Activated CD4-positive, alpha-beta T cell treated with anti-CD3 and anti-CD28 coated beads, Interleukin-2, amount 10 ng/mL, durations not matched to agents 24 days and 14 days (primary cell): ENCODE measurements around the gene GABBR2. TPM values are rescaled to one million over a fixed set of nuclear protein-coding genes. Genes with fewer than 3 reads are reported as not detected.

Experiments used
- DNase-seq: peaks from one replicate; pipeline ENCODE4 v3.0.0; 2022
- H3K27ac Mint-ChIP-seq: one replicate; pipeline ENCODE4 v1.8.0; 2022; ENCODE audit warnings: mild to moderate bottlenecking, mixed read lengths
- H3K27me3 Mint-ChIP-seq: one replicate; pipeline ENCODE4 v1.8.0; 2022; ENCODE audit warnings: mixed read lengths
- H3K36me3 Mint-ChIP-seq: one replicate; pipeline ENCODE4 v1.8.0; 2022; ENCODE audit warnings: low read depth, mild to moderate bottlenecking, mixed read lengths
- H3K4me1 Mint-ChIP-seq: one replicate; pipeline ENCODE4 v1.8.0; 2021; ENCODE audit warnings: mixed read lengths
- H3K4me3 Mint-ChIP-seq: one replicate; pipeline ENCODE4 v1.8.0; 2022; ENCODE audit warnings: mild to moderate bottlenecking, moderate library complexity, mixed read lengths
- H3K9me3 Mint-ChIP-seq: one replicate; pipeline ENCODE4 v1.8.0; 2021; ENCODE audit warnings: mixed read lengths
- intact Hi-C: fragments of 100-400 bp; cut with micrococcal nuclease; formaldehyde crosslinking; loops from one replicate; pipeline ENCODE4 v1.15.1; 2023
- total RNA-seq: library from RNA; stranded (reverse); gene quantifications from 2 replicates; pipeline ENCODE4 v1.2.3, GENCODE V29; 2022

GABBR2 gene
- total RNA-seq, 1 donor from 2014 or later, result not detected

DNA sequence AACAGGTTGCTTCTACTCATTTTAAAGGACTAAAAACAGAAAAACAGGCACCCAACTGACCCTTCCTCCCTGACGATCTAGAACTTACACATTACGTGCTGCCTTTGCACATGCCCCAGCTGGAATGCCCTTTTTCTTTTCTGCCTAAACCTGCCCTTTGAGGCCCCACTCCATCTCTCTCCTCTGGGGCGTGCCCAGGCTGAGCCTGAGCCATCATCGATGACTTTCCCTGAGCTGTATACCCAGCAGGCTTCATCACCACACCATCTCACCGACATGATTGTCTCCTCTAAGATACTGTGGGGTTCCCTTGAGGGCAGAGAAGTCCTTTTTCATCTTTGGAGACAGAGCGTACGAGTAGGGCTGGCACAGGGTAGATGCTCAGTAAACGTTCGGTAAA lies 24.1 kb upstream of the GABBR2 start:
- Mint-ChIP-seq H3K36me3 (no peaks in the 10 kb centered on the region), H3K27me3 (peaks cover 2% of the 10 kb centered on the region), H3K9me3 (no peaks in the 10 kb centered on the region), H3K4me1 (no peaks in the 10 kb centered on the region), H3K27ac (no peak overlapping the region), H3K4me3 (no peak overlapping the region)
- no peak for DNase-seq
- intact Hi-C loops, result no loop called here

DNA sequence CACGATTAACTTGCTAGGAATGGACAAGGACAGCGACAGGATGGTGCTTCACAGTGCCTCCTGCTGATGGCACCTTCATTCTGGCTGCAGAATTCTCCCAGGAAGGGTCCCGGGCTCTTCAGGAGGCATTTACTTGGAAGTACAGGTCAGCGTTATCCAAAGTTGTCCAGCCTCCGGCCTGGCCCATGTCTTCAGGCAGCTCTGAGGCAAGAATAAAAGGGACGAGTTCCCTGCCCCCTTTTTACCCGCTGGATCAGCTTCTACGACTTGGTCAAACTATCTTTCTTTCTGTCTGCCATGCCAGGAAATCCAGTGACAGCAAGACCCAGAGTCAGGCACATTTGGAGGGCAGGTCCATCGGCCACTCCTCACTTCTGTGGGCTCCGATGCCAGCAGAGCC lies 23.4 kb upstream of the GABBR2 start:
- H3K27ac Mint-ChIP-seq, result no peak overlapping the region
- H3K36me3 Mint-ChIP-seq, result no peaks in the 10 kb centered on the region
- intact Hi-C loops, result no loop called here

DNA sequence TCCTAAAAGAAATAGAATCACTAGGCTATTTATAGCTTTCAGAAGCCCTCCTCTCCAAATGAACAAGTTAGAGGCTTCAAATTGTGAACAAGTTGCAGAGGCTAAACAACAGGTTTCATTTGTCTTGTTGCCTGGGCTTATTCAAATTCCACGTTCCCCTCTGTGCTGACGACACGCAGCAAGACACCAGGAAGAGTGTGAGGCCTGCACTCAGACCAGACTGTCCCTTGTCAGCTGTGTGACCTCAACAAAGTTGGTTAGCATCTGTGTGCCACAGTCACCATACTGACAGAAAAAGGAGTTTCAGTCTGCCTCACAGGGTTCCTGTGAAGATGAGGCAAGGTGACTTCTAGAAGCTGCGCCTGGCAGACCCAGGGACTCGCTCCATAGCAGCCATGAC lies 22.1 kb upstream of the GABBR2 start:
- Mint-ChIP-seq H3K27me3 (peaks cover 3% of the 10 kb centered on the region), H3K9me3 (no peaks in the 10 kb centered on the region), H3K36me3 (no peaks in the 10 kb centered on the region), H3K4me3 (no peak overlapping the region), H3K4me1 (no peaks in the 10 kb centered on the region), H3K27ac (no peak overlapping the region)
- intact Hi-C loops, result no loop called here
- no peak for DNase-seq

More for the DNA sequence above, 23.4 kb upstream of the GABBR2 start:
- H3K4me3 Mint-ChIP-seq, result no peak overlapping the region
- H3K27me3 Mint-ChIP-seq, result peaks cover 2% of the 10 kb centered on the region
- no peaks in the 10 kb centered on the region for H3K9me3 Mint-ChIP-seq
- no peak for DNase-seq
- H3K4me1 Mint-ChIP-seq, result no peaks in the 10 kb centered on the region

DNA sequence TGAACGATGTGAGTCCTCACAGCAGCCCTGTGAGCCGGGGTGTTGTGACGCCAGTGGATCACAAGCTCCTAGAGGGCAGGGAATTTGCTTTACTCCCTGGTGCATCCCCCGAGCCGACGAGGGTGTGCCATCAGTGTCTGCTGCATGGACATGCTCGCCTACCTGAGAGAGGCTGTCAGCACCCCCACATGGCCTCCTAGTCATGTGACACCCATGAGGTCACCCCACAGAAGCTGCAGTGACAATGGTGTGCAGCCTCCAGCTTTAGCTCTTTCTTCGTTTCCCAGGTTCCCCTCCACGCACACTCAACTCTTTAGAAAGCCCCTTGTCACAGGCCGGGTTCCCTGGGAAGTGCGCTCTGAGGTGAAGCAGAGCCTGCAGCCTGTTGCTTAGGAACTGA lies 19.8 kb upstream of the GABBR2 start:
- intact Hi-C loops, result no loop called here
- no peaks in the 10 kb centered on the region for H3K9me3 Mint-ChIP-seq
- H3K36me3 Mint-ChIP-seq, result no peaks in the 10 kb centered on the region
- no peak overlapping the region for H3K4me3 Mint-ChIP-seq
- no peaks in the 10 kb centered on the region for H3K4me1 Mint-ChIP-seq
- no peak for DNase-seq
- no peak overlapping the region for H3K27ac Mint-ChIP-seq
- peaks cover 7% of the 10 kb centered on the region for H3K27me3 Mint-ChIP-seq

DNA sequence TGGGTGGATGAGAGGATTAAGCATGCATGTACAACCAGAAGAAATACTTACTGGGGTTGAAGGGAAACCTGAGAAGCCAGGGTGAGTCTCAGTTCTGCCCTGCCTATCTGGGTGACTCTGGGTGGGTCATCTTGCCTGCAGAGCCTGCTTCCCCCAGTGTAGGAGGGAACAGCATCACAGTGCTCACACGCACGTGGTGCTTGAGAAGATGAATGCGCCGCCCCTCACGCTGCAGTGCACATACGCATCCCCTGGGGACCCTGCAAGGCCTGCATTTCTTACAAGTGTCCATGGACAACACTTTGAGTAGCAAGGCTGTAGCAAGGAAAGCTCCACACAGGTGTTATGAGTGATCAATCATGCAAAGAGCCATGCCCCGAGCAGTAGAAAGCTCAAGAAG lies 18.7 kb upstream of the GABBR2 start:
- no peaks in the 10 kb centered on the region for H3K4me1 Mint-ChIP-seq
- intact Hi-C loops, result no loop called here
- H3K27me3 Mint-ChIP-seq, result peaks cover 7% of the 10 kb centered on the region
- no peak overlapping the region for H3K27ac Mint-ChIP-seq
- H3K4me3 Mint-ChIP-seq, result no peak overlapping the region
- H3K9me3 Mint-ChIP-seq, result no peaks in the 10 kb centered on the region
- no peaks in the 10 kb centered on the region for H3K36me3 Mint-ChIP-seq
- no peak for DNase-seq

DNA sequence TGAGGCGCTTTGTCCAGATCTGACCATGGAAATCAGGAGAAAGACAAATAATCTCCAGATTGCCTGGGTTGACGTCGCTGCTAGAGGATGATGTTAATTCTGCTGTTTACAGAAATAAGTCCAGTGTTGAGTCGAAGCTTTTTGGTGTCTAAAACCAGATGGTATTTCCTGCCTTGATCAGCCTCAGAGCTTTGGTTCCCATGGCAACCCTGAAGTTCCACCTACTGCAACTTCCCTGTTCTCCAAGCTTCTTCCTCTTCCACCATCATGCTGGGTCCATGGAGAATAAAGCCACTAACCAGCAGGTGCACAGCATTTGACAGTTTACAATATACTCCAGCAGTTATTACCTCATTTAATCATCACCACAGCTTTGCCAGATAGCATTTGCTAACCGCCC lies 18.0 kb upstream of the GABBR2 start:
- Mint-ChIP-seq H3K4me1 (no peaks in the 10 kb centered on the region), H3K4me3 (no peak overlapping the region), H3K27ac (no peak overlapping the region), H3K36me3 (no peaks in the 10 kb centered on the region), H3K9me3 (no peaks in the 10 kb centered on the region), H3K27me3 (peaks cover 9% of the 10 kb centered on the region)
- intact Hi-C loops, result no loop called here
- DNase-seq, result no peak

DNA sequence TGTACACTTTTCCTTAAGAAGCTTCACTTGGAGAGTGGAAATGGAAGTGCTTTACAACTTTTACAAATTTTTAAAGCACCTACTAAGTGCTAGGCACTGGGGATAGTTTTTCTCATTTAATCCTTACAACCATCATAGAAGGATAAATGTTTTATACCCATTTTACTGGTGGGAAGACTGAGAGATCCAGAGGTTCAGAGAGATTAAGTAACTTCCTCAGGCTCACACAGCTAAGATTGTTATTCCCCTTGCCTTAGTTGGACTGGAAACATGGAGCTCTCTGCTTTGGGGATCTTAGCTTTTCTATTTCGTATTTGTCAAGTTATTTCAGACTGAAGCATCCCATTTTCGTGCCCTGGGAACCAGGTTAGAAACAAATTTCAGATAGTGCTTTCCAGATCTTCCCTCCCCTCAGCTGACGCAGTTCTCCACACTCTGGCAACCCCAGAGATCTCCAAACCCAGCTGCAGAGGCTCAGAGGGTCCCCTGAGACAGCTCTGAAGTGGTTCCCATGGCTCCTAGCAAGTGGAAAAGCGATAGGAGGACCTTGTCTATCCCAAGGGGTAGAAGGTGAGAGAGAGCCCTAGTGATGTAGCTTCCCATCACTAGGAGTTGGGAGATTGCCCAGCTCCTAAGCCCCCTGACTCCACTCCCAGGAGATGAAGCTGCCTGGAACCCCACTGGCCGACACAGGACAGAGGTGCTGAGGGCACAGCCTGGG lies 16.2 kb upstream of the GABBR2 start:
- no peak for DNase-seq
- Mint-ChIP-seq H3K4me1 (no peaks in the 10 kb centered on the region), H3K9me3 (no peaks in the 10 kb centered on the region), H3K36me3 (no peaks in the 10 kb centered on the region), H3K27ac (no peak overlapping the region), H3K27me3 (peaks cover 11% of the 10 kb centered on the region), H3K4me3 (no peak overlapping the region)
- intact Hi-C loops, result no loop called here

DNA sequence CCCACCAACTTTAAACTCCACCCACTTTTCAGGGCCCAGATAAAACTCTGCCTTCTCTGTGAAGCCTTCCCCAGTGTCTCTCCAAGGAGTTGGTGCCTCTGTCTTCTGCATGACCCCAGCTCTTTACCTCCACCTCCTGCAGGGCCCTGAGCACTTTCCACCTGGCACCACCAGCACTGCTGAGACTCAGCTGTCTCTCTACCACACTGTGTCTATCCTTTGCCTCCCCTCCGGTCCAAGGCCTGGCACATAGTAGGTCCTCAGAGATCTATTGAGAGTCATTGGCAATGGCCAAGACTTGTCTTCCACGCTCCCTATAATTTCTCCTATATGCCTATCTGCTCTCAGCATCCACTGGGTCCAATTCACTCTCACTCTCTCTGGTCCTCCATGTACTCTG lies 12.9 kb upstream of the GABBR2 start:
- H3K4me1 Mint-ChIP-seq, result no peaks in the 10 kb centered on the region
- no peaks in the 10 kb centered on the region for H3K36me3 Mint-ChIP-seq
- no peak overlapping the region for H3K4me3 Mint-ChIP-seq
- peaks cover 19% of the 10 kb centered on the region for H3K27me3 Mint-ChIP-seq
- H3K27ac Mint-ChIP-seq, result no peak overlapping the region
- no peaks in the 10 kb centered on the region for H3K9me3 Mint-ChIP-seq
- intact Hi-C loops, result no loop called here
- no peak for DNase-seq

DNA sequence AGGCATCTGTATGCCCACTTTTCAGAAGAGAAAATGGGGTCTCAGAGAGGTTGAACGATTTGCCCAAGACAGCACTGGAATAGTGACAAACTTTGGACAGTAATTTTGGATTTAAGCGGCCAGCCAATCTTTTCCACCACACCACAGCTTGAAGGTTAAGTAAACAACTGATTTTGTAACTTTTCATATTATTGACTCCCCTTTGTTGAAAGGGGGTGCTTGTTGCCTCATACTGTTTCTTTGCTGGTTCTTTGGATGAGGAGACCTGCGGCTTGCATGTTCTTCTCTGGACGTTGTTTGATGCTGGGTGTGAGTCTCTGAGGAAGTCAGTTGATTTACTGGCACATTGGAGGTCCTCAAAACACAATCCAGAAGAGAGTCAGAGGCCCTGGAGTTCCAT lies 11.7 kb upstream of the GABBR2 start:
- Mint-ChIP-seq H3K4me1 (no peaks in the 10 kb centered on the region), H3K4me3 (no peak overlapping the region), H3K9me3 (no peaks in the 10 kb centered on the region), H3K36me3 (no peaks in the 10 kb centered on the region), H3K27ac (no peak overlapping the region), H3K27me3 (peaks cover 29% of the 10 kb centered on the region)
- intact Hi-C loops, result no loop called here
- DNase-seq, result no peak

DNA sequence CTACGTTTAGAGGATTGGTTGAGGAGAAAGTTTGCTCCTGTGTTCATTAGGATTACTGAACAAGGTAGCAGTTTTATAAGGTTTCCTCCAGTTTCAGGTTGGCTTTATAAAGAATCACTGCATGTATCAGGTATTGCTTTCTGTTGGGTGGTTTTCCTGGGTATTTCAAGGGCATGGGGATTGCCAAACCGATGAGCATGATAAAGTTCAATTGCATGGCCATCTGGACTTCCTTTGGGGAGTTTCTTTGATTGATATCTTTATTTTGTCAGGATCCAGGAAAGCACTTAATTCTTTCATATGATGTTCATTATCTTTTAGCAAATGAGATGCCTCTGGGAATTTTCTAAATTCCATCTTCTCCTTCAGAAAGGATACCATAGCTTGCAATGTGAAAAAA lies 10.3 kb upstream of the GABBR2 start:
- Mint-ChIP-seq H3K4me3 (no peak overlapping the region), H3K4me1 (no peaks in the 10 kb centered on the region), H3K27ac (no peak overlapping the region), H3K9me3 (no peaks in the 10 kb centered on the region), H3K36me3 (no peaks in the 10 kb centered on the region), H3K27me3 (peaks cover 32% of the 10 kb centered on the region)
- no peak for DNase-seq
- intact Hi-C loops, result no loop called here

DNA sequence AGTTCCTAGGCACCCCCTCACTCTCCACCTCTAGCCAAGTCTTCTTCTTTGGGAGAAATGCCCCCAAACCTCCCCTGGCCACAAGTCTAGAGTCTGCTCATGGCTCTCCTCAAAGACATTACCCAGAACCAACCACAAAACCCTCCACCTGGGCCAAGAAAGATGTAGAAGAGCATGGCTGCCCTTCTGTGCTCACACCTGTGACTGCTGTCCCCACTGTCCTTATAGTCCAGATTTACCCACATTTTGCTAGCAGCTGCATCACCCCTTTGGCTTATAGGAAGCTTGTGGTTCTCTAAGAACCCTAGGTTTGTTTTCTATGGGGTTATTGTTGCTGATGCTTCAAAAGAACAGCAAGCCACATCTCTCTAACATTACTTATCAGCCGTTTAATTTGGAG lies 6.1 kb upstream of the GABBR2 start:
- intact Hi-C loops, result no loop called here
- peaks cover 56% of the 10 kb centered on the region for H3K27me3 Mint-ChIP-seq
- no peaks in the 10 kb centered on the region for H3K9me3 Mint-ChIP-seq
- H3K36me3 Mint-ChIP-seq, result no peaks in the 10 kb centered on the region
- H3K4me3 Mint-ChIP-seq, result no peak overlapping the region
- DNase-seq, result no peak
- H3K27ac Mint-ChIP-seq, result no peak overlapping the region
- no peaks in the 10 kb centered on the region for H3K4me1 Mint-ChIP-seq

DNA sequence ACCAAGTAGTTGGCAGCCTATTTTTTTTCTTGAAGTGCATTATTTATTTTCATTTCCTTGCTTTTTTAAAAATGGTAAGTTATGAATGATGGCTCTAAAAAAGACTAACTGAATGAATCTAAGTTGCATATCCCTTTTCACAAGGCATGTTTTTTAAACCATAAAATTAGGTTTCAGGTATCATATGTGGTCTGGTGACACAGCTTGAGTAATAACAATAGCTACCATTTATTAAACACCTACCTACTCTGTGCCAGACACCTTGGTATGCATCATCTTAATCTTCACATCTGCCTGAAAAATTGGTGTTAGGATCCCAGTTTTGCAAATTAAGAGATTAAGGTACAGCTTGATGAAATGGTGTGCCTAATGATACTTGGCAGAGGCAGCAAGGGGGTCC lies 4.3 kb upstream of the GABBR2 start:
- Mint-ChIP-seq H3K36me3 (no peaks in the 10 kb centered on the region), H3K27ac (no peak overlapping the region), H3K9me3 (no peaks in the 10 kb centered on the region), H3K27me3 (peaks cover 61% of the 10 kb centered on the region), H3K4me1 (no peaks in the 10 kb centered on the region), H3K4me3 (no peak overlapping the region)
- DNase-seq, result no peak
- intact Hi-C loops, result no loop called here

DNA sequence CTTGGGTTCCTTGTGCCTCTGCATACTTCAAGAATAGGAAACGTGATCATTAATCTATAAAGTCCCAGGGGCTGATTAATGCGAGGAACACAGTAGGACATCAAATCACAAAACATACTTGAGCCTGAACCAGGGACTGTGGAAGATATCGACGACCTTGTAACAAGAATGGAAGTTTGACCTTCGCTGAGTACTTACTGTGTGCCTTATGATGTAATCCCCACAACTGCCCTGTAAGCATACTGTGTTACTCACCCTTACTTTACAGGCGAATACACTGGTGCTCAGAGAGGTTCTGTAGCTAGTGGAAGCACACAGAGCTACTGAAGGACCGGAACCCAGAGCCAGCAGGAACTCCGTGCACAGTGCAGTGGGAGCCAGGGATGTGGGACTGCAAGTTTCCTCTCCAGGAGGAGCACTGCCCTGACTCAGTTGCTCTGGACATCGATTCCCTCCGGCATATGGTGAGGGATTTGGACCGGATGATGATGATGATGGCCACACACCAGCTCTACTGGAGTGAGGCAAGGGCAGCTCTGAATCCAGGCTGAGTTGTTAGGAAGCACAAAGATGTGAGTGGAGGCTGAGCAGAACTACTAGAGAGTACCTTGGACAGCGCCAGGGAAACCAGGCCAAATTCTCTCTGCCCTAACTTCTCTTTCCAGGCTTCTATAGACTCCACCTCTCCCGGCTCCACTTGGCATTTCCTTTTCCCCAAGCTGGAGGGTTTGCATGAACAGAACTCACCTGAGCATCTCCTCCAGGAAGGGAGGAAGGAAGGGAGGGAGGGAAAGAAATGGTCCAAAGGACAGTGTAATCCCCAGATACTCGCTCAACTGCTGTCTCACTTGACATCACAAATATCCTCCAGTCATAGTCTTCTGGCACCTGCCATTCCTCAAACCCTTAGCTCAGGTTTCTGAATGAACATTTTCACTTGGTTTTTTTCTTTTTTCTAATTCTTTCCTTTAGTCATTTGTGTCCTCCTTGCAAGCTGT lies 1.5 kb upstream of the GABBR2 start:
- intact Hi-C loops, result no loop called here
- Mint-ChIP-seq H3K36me3 (no peaks in the 10 kb centered on the region), H3K4me3 (no peak overlapping the region), H3K4me1 (no peaks in the 10 kb centered on the region), H3K27me3 (peaks cover 60% of the 10 kb centered on the region), H3K27ac (no peak overlapping the region), H3K9me3 (no peaks in the 10 kb centered on the region)
- no peak for DNase-seq

DNA sequence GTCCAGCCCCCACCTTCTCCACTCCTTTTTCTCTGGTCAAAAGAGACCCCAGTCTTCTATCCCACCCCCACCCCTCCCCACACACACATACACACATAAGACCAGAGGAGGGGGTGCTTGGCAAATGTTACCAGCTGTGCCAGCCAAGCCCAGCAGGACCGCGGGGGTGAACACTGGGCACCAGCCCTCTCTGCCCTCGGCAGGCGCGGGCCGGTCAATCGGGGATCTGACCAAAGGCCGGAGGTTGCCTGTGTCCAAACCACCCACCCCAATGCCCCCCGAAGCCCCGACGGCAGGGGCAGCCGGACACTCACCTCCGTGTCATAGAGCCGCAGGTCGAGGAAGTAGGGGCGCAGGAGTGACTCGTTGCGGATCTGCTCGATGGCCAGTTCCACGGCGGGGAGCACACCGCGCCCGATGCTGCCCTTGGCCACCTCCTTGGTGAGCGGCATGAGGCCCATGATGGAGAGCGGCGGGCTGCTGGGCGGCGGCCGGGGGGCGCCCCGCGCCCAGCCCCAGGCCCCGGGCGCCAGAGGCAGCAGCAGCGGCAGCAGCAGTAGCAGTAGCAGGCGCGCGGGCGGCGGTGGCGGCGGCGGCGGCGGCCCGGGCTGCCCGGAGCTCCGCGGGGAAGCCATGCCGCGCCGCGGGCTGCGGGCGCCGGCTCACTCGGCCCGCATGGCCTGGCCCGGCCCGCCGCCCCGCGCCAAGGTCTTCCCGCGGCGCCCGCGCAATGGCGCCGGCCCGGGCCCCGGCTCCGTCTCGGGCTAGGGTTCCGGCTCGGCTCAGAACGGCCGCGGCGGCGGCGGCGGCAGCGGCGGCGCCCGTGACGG lies 417 bp downstream of the GABBR2 start:
- Mint-ChIP-seq H3K4me3 (no peak overlapping the region), H3K27ac (no peak overlapping the region), H3K9me3 (no peaks in the 10 kb centered on the region), H3K4me1 (no peaks in the 10 kb centered on the region), H3K36me3 (no peaks in the 10 kb centered on the region), H3K27me3 (peaks cover 63% of the 10 kb centered on the region)
- DNase-seq, result no peak
- intact Hi-C loops, result no loop called here
